Measurements from ENCODE around the gene RPS15. TPM values are rescaled to one million over a fixed set of nuclear protein-coding genes. Genes with fewer than 3 reads are reported as not detected.

Gene RPS15
- total RNA-seq, 1 donor from 2014 or later: 3,178 TPM

DNA sequence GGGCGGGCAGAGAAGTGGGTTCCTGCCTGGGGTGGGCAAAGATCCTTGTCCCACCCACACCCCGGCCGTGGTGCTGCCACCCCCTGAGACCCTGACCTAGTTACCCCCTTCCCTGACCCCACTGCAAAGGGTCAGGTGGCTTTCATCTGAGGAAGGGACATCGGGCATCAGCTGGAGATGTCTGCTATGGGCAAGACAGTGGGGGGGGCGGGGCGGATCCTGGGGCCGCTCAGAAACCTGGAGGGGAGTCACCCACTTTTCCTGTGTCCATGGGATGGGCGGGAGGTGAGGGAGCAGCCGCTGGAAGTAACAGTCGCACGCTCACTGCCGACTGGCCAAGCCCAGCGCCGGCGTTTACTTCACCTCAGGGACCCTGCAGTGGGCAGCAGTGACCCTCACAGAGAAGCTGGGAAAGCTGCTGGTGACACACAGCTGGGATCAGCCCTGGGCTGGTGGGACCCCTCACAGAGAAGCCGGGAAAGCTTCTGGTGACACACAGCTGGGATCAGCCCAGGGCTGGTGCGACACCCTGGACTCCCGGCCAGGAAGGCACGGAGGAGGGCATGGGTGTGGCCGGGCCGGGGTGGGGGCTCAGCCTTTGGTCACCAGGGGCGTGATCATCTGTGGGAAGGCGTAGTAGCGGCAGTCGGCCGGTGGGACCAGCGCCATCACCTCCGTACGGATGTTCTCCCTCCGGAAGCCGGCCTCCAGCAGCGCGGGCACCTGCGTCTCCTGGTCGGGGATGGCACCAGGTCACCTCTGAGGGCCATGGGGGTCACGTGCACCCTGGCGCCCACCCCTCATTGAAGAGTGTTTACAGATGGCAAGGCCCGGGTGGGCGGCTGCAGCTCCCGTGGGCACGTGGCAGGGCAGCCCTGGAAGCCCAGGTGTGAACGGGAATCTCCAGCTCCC, 41.2 kb upstream of the RPS15 start:
- Histone ChIP-seq H3K4me3 (ENCODE audit: low read depth, low read length) (no peak overlapping the region), H3K27me3 (ENCODE audit: control insufficient read depth, insufficient read depth, low read length) (no peaks in the 10 kb centered on the region), H3K36me3 (ENCODE audit: control insufficient read depth, insufficient read depth, low read length) (no peaks in the 10 kb centered on the region)
- TF ChIP-seq, protein P1, sequence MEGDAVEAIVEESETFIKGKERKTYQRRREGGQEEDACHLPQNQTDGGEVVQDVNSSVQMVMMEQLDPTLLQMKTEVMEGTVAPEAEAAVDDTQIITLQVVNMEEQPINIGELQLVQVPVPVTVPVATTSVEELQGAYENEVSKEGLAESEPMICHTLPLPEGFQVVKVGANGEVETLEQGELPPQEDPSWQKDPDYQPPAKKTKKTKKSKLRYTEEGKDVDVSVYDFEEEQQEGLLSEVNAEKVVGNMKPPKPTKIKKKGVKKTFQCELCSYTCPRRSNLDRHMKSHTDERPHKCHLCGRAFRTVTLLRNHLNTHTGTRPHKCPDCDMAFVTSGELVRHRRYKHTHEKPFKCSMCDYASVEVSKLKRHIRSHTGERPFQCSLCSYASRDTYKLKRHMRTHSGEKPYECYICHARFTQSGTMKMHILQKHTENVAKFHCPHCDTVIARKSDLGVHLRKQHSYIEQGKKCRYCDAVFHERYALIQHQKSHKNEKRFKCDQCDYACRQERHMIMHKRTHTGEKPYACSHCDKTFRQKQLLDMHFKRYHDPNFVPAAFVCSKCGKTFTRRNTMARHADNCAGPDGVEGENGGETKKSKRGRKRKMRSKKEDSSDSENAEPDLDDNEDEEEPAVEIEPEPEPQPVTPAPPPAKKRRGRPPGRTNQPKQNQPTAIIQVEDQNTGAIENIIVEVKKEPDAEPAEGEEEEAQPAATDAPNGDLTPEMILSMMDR (IDR thresholded peaks at IDR 0.05; ENCODE audit: insufficient read depth, low read length, poor library complexity, severe bottlenecking): no peak
- no peak for DNase-seq (ENCODE audit: low read depth)

- H3K36me3 ChIP-seq (ENCODE audit: control insufficient read depth, insufficient read depth, low read length): no peaks in the 10 kb centered on the region
- no peak overlapping the region for H3K4me3 ChIP-seq (ENCODE audit: low read depth, low read length)
- no peaks in the 10 kb centered on the region for H3K27me3 ChIP-seq (ENCODE audit: control insufficient read depth, insufficient read depth, low read length)
- TF ChIP-seq, protein P1 (IDR thresholded peaks at IDR 0.05; ENCODE audit: insufficient read depth, low read length, poor library complexity, severe bottlenecking): no peak
- DNase-seq (ENCODE audit: low read depth): no peak
Observed at GRCh38 chr19:1397838-1398237, 40.4 kb upstream of the RPS15 start.

DNA sequence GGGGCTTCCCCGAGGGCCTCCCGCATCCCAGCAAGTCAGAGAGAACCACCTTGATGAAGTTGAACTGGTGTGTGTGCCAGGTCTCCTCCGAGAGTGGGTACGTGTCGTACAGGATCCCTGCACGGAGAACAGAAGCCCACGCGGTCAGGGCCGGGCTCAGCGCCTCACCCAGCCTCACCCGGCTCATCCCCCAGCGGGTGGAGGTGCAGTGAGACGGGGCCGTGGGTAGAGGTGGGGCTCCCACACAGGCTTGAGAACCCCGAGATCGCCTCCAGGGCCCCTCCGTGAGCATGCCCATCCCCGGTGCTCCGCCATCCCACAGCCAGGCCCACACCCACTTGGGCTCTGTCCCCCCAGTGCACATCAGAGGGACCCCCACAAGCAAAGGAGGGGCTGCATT, 39.1 kb upstream of the RPS15 start:
- no peaks in the 10 kb centered on the region for H3K27me3 ChIP-seq (ENCODE audit: control insufficient read depth, insufficient read depth, low read length)
- TF ChIP-seq, protein P1 (IDR thresholded peaks at IDR 0.05; ENCODE audit: insufficient read depth, low read length, poor library complexity, severe bottlenecking): no peak

GRCh38 chr19:1399745-1400144, 38.5 kb upstream of the RPS15 start:
- TF ChIP-seq, protein P1 (IDR thresholded peaks at IDR 0.05; ENCODE audit: insufficient read depth, low read length, poor library complexity, severe bottlenecking): no peak
- H3K36me3 ChIP-seq (ENCODE audit: control insufficient read depth, insufficient read depth, low read length): no peaks in the 10 kb centered on the region
- DNase-seq (ENCODE audit: low read depth): no peak
- no peaks in the 10 kb centered on the region for H3K27me3 ChIP-seq (ENCODE audit: control insufficient read depth, insufficient read depth, low read length)
- no peak overlapping the region for H3K4me3 ChIP-seq (ENCODE audit: low read depth, low read length)

More for the DNA sequence above, 39.1 kb upstream of the RPS15 start:
- no peak for DNase-seq (ENCODE audit: low read depth)
- no peaks in the 10 kb centered on the region for H3K36me3 ChIP-seq (ENCODE audit: control insufficient read depth, insufficient read depth, low read length)
- no peak overlapping the region for H3K4me3 ChIP-seq (ENCODE audit: low read depth, low read length)

DNA sequence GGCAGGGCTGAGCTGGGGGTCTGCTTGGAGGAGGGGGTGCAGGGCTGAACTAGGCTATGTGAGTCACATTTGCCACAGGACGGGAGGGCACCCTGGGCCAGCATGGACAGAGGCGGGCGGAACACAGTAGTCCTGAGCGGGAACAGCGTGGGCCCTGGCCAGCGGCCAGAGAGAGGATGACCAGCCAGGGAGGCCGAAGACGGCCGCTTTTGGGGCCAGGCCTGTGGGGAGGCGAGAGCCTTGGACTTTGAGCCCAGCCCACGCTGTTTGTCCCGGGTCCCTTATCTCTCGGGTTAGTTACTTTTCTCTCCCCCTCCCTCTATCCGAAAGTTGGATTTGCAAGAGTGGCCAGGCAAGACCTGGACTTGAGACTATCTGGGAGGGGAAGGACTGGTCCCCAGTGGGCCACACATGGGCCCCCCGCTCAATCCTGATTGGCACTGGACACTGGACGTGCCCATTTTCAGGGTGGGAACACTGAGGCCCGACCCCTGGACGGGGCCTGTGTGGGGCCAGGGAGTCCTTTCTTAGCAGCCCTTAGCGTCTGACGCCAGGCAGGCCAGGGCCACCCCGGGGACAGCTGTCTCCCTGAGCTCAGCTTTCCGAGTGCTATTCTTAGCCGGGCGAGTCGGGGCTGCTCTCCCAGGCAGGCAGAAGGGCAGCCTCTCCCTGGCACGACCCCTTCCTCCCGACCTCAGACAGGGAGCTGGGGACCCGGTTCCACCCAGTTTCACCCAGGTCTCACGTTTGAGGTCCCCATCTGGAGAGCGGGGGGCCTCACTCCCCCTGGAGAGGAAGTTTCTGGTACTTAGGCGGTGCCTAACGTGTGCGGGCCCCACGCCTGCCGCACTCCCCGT, 37.7 kb upstream of the RPS15 start:
- TF ChIP-seq, protein P1 (IDR thresholded peaks at IDR 0.05; ENCODE audit: insufficient read depth, low read length, poor library complexity, severe bottlenecking): no peak
- no peaks in the 10 kb centered on the region for H3K36me3 ChIP-seq (ENCODE audit: control insufficient read depth, insufficient read depth, low read length)
- H3K4me3 ChIP-seq (ENCODE audit: low read depth, low read length): peak overlapping the region; percentile 64
- DNase-seq (ENCODE audit: low read depth): no peak
- H3K27me3 ChIP-seq (ENCODE audit: control insufficient read depth, insufficient read depth, low read length): no peaks in the 10 kb centered on the region

Data from kidney epithelial cell (primary cell).